ENCODE measurements around the gene RNF157. TPM values are rescaled to one million over a fixed set of nuclear protein-coding genes. Genes with fewer than 3 reads are reported as not detected.

The RNF157 gene
- total and polyA plus RNA-seq, 9 of the 15 experiments (the other 6 are each of a cell fraction or from before 2014, with no cell fraction given): 8.1 to 31.7 (median 20.8) TPM

GRCh38 chr17:76103274-76104139, 136.8 kb downstream of the RNF157 start, which contains the start of gene EXOC7 (continued):
- 0 out of 2 replicates have a peak, but pooled peaks have one; percentile 21 for TF ChIP-seq LARP7 (IDR thresholded peaks at IDR 0.05)
- TF ChIP-seq, protein P1, sequence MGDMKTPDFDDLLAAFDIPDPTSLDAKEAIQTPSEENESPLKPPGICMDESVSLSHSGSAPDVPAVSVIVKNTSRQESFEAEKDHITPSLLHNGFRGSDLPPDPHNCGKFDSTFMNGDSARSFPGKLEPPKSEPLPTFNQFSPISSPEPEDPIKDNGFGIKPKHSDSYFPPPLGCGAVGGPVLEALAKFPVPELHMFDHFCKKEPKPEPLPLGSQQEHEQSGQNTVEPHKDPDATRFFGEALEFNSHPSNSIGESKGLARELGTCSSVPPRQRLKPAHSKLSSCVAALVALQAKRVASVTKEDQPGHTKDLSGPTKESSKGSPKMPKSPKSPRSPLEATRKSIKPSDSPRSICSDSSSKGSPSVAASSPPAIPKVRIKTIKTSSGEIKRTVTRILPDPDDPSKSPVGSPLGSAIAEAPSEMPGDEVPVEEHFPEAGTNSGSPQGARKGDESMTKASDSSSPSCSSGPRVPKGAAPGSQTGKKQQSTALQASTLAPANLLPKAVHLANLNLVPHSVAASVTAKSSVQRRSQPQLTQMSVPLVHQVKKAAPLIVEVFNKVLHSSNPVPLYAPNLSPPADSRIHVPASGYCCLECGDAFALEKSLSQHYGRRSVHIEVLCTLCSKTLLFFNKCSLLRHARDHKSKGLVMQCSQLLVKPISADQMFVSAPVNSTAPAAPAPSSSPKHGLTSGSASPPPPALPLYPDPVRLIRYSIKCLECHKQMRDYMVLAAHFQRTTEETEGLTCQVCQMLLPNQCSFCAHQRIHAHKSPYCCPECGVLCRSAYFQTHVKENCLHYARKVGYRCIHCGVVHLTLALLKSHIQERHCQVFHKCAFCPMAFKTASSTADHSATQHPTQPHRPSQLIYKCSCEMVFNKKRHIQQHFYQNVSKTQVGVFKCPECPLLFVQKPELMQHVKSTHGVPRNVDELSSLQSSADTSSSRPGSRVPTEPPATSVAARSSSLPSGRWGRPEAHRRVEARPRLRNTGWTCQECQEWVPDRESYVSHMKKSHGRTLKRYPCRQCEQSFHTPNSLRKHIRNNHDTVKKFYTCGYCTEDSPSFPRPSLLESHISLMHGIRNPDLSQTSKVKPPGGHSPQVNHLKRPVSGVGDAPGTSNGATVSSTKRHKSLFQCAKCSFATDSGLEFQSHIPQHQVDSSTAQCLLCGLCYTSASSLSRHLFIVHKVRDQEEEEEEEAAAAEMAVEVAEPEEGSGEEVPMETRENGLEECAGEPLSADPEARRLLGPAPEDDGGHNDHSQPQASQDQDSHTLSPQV (IDR thresholded peaks at IDR 0.05): peak; percentile 88
- TF ChIP-seq FOXJ2 (tag; IDR thresholded peaks at IDR 0.05): no peak
- peak; percentile 57 to 79; a peak in 1 of 4 replicates for TF ChIP-seq SIN3A (IDR thresholded peaks at IDR 0.05; ENCODE audit: borderline replicate concordance in 2 of 2, control insufficient read depth in 1 of 2, low read depth in 2 of 2, low read length in 2 of 2)
- no peak for TF ChIP-seq KHSRP (IDR thresholded peaks at IDR 0.05)
- no peak for TF ChIP-seq TRIM28 (IDR thresholded peaks at IDR 0.05)
- TF ChIP-seq, protein P2, sequence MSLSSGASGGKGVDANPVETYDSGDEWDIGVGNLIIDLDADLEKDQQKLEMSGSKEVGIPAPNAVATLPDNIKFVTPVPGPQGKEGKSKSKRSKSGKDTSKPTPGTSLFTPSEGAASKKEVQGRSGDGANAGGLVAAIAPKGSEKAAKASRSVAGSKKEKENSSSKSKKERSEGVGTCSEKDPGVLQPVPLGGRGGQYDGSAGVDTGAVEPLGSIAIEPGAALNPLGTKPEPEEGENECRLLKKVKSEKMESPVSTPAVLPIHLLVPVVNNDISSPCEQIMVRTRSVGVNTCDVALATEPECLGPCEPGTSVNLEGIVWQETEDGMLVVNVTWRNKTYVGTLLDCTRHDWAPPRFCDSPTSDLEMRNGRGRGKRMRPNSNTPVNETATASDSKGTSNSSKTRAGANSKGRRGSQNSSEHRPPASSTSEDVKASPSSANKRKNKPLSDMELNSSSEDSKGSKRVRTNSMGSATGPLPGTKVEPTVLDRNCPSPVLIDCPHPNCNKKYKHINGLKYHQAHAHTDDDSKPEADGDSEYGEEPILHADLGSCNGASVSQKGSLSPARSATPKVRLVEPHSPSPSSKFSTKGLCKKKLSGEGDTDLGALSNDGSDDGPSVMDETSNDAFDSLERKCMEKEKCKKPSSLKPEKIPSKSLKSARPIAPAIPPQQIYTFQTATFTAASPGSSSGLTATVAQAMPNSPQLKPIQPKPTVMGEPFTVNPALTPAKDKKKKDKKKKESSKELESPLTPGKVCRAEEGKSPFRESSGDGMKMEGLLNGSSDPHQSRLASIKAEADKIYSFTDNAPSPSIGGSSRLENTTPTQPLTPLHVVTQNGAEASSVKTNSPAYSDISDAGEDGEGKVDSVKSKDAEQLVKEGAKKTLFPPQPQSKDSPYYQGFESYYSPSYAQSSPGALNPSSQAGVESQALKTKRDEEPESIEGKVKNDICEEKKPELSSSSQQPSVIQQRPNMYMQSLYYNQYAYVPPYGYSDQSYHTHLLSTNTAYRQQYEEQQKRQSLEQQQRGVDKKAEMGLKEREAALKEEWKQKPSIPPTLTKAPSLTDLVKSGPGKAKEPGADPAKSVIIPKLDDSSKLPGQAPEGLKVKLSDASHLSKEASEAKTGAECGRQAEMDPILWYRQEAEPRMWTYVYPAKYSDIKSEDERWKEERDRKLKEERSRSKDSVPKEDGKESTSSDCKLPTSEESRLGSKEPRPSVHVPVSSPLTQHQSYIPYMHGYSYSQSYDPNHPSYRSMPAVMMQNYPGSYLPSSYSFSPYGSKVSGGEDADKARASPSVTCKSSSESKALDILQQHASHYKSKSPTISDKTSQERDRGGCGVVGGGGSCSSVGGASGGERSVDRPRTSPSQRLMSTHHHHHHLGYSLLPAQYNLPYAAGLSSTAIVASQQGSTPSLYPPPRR (CRISPR knock-in tag; IDR thresholded peaks at IDR 0.05; ENCODE audit: borderline replicate concordance): no peak
- TF ChIP-seq, protein P3, sequence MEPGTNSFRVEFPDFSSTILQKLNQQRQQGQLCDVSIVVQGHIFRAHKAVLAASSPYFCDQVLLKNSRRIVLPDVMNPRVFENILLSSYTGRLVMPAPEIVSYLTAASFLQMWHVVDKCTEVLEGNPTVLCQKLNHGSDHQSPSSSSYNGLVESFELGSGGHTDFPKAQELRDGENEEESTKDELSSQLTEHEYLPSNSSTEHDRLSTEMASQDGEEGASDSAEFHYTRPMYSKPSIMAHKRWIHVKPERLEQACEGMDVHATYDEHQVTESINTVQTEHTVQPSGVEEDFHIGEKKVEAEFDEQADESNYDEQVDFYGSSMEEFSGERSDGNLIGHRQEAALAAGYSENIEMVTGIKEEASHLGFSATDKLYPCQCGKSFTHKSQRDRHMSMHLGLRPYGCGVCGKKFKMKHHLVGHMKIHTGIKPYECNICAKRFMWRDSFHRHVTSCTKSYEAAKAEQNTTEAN (CRISPR knock-in tag; IDR thresholded peaks at IDR 0.05): no peak
- TF ChIP-seq CREB3 (tag; conservative IDR thresholded peaks at IDR 0.05; ENCODE audit: low read depth): peak; percentile 77
- peak; percentile 71 for TF ChIP-seq HCFC1 (IDR thresholded peaks at IDR 0.05; ENCODE audit: low read depth, low read length)
- no peak for TF ChIP-seq CREB5 (CRISPR knock-in tag; IDR thresholded peaks at IDR 0.05)
- TF ChIP-seq TEAD2 (tag; IDR thresholded peaks at IDR 0.05): 0 out of 2 replicates have a peak, but pooled peaks have one; percentile 9
